Progenitor cell of endocrine pancreas (in vitro differentiated cells): Measurements from ENCODE around the gene LMLN. TPM values are rescaled to one million over a fixed set of nuclear protein-coding genes. Genes with fewer than 3 reads are reported as not detected.
"Not testable (repeated sequence)": the region's sequence is repeated elsewhere in the genome, so short reads cannot be mapped to it uniquely, and the experiment has no call there.

Experiments used
- DNase-seq: peaks from one replicate; pipeline ENCODE4 v3.0.0; 2021; ENCODE audit warnings: low spot score; ENCODE audit not compliant: unreplicated experiment
- H3K27ac Mint-ChIP-seq: 2 replicates; pipeline ENCODE4 v1.8.0; 2021; ENCODE audit warnings: mild to moderate bottlenecking, moderate library complexity, mixed read lengths
- H3K27me3 Mint-ChIP-seq: 2 replicates; pipeline ENCODE4 v1.8.0; 2021; ENCODE audit warnings: mixed read lengths
- H3K36me3 Mint-ChIP-seq: 2 replicates; pipeline ENCODE4 v1.8.0; 2022; ENCODE audit warnings: mixed read lengths; ENCODE audit not compliant: insufficient read depth
- H3K4me1 Mint-ChIP-seq: 2 replicates; pipeline ENCODE4 v1.8.0; 2021; ENCODE audit warnings: low read depth, mixed read lengths
- H3K4me3 Mint-ChIP-seq: 2 replicates; pipeline ENCODE4 v1.8.0; 2021; ENCODE audit warnings: low read depth, mild to moderate bottlenecking, moderate library complexity, mixed read lengths
- H3K9me3 Mint-ChIP-seq: 2 replicates; pipeline ENCODE4 v1.8.0; 2021; ENCODE audit warnings: low read depth, mixed read lengths
- total RNA-seq: library from RNA; stranded (reverse); gene quantifications from 2 replicates; pipeline ENCODE4 v1.2.1, GENCODE V29; 2021
- TF ChIP-seq, protein P1 (sequence below): fragments of 200-600 bp; sonication (generic); IDR thresholded peaks from one replicate; pipeline ENCODE4 v1.5.0; 2021; ENCODE audit warnings: antibody characterized with exemption, mild to moderate bottlenecking; ENCODE audit not compliant: unreplicated experiment

Gene LMLN
- total RNA-seq, 1 donor from 2014 or later, result 14.4 TPM

DNA sequence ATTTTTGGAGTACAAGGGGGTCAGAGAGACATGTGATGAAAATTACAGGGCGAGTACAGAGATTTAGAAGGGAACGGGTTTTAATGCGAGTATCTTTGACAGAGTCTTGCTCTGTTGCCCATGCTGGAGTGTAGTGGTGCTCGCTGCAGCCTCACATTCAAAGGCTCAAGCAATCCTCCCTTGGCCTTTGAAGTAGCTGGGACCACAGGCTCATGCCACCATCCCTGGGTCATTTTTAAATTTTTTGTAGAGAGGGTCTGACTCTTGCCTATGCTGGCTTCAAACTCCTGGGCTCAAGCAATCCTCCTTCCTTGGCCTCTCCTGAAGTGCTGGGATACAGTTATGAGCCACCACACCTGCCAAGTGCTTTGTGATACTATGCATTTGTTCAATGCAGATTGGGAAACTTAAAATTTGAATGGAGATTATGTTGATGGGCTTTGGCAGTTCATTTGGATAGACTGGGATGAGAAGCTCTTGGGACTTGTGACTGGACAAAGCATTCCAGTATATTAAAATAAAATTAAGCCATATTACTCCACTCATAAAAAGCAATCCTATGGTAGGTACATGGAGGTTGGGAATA lies 4.0 kb upstream of the LMLN start:
- no peak for DNase-seq
- Mint-ChIP-seq H3K27ac (peak overlapping the region; percentile 8), H3K9me3 (no peaks in the 10 kb centered on the region), H3K4me3 (no peak overlapping the region), H3K36me3 (peaks cover 27% of the 10 kb centered on the region), H3K4me1 (peaks cover 23% of the 10 kb centered on the region), H3K27me3 (no peaks in the 10 kb centered on the region)
- TF ChIP-seq, protein P1, sequence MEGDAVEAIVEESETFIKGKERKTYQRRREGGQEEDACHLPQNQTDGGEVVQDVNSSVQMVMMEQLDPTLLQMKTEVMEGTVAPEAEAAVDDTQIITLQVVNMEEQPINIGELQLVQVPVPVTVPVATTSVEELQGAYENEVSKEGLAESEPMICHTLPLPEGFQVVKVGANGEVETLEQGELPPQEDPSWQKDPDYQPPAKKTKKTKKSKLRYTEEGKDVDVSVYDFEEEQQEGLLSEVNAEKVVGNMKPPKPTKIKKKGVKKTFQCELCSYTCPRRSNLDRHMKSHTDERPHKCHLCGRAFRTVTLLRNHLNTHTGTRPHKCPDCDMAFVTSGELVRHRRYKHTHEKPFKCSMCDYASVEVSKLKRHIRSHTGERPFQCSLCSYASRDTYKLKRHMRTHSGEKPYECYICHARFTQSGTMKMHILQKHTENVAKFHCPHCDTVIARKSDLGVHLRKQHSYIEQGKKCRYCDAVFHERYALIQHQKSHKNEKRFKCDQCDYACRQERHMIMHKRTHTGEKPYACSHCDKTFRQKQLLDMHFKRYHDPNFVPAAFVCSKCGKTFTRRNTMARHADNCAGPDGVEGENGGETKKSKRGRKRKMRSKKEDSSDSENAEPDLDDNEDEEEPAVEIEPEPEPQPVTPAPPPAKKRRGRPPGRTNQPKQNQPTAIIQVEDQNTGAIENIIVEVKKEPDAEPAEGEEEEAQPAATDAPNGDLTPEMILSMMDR, result no peak

DNA sequence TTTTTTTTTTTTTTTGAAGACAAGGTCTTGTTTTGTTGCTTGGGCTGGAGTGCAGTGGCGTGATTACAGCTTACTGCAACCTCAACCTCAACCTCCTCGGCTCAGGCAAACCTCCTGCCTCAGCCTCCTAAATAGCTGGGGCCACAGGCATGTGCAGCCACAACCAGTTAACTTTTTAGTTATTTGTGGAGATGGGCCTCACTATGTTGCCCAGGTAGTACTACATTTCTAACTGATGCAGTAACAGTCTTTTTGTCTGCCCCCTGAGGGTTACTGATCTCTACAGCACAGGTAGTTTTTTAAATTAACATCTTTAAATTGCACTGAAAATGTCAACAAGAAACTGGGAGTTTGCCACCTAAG lies 3.4 kb upstream of the LMLN start:
- H3K36me3 Mint-ChIP-seq, result peaks cover 26% of the 10 kb centered on the region
- H3K4me1 Mint-ChIP-seq, result peaks cover 20% of the 10 kb centered on the region
- H3K27me3 Mint-ChIP-seq, result no peaks in the 10 kb centered on the region
- no peak for DNase-seq
- H3K4me3 Mint-ChIP-seq, result no peak overlapping the region
- no peaks in the 10 kb centered on the region for H3K9me3 Mint-ChIP-seq
- TF ChIP-seq, protein P1, result no peak
- H3K27ac Mint-ChIP-seq, result no peak overlapping the region

DNA sequence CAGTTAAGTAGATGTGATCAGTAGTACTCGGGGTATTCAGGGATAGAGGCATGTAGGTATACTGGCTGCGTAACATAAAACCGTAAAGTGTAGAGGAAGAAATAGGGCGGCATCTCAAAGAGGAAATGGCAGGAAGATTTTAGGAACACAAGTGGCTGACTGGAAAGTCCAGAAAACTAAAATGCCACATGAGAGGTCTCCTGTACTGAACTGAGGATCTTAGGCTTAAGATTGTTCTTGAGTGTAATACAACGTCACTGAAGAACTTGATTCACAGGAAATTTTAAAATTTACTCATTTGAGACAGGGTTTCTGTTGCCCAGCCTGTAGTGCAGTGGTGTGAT lies 2.3 kb upstream of the LMLN start:
- H3K4me3 Mint-ChIP-seq, result no peak overlapping the region

DNA sequence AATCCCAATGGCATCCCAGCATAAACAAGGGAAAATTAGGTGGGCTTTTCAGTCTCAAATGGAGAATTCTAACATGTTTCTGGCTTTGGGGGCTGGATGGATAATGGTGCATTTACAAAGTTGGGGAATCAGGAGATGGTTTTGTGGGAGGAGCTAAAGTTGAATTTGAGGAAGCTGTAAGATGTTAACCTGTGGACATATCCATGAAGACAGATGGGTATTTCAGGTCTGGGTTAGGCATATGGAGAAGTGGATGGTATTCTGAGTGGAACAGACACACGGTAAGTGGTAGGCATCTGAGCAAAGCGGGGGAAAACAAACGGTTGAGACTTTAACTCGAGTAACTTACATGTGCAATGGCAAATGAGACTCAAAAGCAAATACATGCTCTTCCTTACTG lies 1.7 kb upstream of the LMLN start:
- Mint-ChIP-seq H3K27ac (no peak overlapping the region), H3K4me3 (peak overlapping the region; percentile 3), H3K4me1 (peaks cover 13% of the 10 kb centered on the region), H3K27me3 (no peaks in the 10 kb centered on the region), H3K36me3 (peaks cover 19% of the 10 kb centered on the region), H3K9me3 (no peaks in the 10 kb centered on the region)
- TF ChIP-seq, protein P1, result no peak
- no peak for DNase-seq

More for the DNA sequence above, 2.3 kb upstream of the LMLN start:
- Mint-ChIP-seq H3K36me3 (peaks cover 23% of the 10 kb centered on the region), H3K27me3 (no peaks in the 10 kb centered on the region), H3K9me3 (no peaks in the 10 kb centered on the region), H3K4me1 (peaks cover 16% of the 10 kb centered on the region), H3K27ac (peak overlapping the region; percentile 70)
- no peak for DNase-seq
- TF ChIP-seq, protein P1, result no peak

DNA sequence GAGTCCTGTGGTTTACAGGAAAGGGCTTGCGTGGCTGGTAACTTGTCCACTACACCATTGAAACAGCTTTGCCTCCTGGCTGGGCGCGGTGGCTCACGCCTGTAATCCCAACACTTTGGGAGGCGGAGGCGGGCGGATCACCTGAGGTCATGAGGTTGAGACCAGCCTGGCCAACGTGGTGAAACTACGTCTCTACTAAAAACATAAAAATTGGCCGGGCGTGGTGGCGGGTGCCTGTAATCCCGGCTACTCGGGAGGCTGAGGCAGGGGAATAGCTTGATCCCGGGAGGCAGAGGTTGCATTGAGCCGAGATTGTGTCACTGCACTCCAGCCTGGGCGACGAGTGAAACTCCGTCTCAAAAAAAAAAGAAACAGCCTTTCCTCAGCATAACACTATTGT lies 1.2 kb upstream of the LMLN start:
- H3K4me1 Mint-ChIP-seq, H3K4me3 Mint-ChIP-seq, H3K9me3 Mint-ChIP-seq, H3K27ac Mint-ChIP-seq, H3K27me3 Mint-ChIP-seq, DNase-seq: not testable (repeated sequence)
- H3K36me3 Mint-ChIP-seq, result peaks cover 14% of the 10 kb centered on the region

DNA sequence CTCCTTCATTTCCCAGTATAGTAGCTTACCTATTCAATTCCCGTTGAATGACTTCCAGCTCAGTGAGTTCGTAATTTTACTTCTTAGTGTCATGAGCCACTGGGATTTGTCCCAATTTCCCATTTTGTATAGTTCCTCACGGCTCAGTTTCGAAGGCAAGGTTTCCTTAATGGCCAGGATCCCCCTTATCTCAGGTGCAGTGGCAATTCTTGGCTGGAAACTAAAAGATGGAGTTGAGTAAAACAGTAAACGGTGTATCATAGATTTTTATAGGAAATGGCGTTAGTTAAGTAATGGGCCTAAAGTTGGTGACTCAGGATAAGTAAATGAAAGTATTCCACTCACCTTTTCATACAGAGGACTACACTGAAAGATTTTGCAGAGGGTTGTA lies 522 bp upstream of the LMLN start:
- peak overlapping the region; percentile 89 for H3K4me3 Mint-ChIP-seq
- peaks cover 9% of the 10 kb centered on the region for H3K4me1 Mint-ChIP-seq

More for the DNA sequence above, 522 bp upstream of the LMLN start:
- Mint-ChIP-seq H3K9me3 (no peaks in the 10 kb centered on the region), H3K27ac (peak overlapping the region; percentile 87), H3K27me3 (no peaks in the 10 kb centered on the region), H3K36me3 (peaks cover 9% of the 10 kb centered on the region)
- TF ChIP-seq, protein P1, result no peak
- no peak for DNase-seq
